GM19324 (cell line): Measurements from ENCODE around the gene OGFOD2.

Experiments used
- ATAC-seq: cut with Tn5 transposase; IDR thresholded peaks from one replicate; pipeline ENCODE4 v1.9.1; 2021; ENCODE audit warnings: mild to moderate bottlenecking, moderate library complexity; ENCODE audit not compliant: unreplicated experiment, low FRiP score

The OGFOD2 gene

DNA sequence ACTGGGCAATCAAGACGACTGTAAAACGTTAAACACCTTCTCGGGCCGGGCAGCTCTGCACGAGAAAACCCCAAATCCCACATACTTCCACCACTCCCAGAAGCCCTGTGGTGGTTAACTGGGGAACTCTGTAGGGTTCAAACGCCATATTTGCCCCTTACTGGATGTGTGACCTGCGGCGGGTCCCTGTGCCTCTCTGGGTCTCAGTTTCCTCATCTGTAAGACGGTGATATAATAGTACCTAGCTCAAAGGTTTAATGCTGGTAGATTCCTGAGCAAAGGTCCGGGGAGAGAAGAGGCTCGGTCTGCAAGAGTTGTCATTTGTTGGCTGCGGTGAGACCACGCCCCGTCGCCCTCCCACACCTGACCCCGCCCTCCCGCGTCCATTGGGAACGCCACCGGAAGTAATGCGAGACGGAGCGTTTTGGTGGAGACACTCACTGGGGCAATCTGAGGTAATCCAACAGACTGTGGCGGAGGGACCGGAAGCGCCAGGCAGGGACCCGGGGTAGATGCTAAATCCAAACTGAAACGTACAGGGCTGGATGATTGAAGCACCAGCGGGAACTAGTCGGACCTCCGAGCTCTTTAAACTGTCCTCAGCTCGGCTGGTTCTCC, 661 bp upstream of the OGFOD2 start:
- peak; percentile 85 for ATAC-seq

DNA sequence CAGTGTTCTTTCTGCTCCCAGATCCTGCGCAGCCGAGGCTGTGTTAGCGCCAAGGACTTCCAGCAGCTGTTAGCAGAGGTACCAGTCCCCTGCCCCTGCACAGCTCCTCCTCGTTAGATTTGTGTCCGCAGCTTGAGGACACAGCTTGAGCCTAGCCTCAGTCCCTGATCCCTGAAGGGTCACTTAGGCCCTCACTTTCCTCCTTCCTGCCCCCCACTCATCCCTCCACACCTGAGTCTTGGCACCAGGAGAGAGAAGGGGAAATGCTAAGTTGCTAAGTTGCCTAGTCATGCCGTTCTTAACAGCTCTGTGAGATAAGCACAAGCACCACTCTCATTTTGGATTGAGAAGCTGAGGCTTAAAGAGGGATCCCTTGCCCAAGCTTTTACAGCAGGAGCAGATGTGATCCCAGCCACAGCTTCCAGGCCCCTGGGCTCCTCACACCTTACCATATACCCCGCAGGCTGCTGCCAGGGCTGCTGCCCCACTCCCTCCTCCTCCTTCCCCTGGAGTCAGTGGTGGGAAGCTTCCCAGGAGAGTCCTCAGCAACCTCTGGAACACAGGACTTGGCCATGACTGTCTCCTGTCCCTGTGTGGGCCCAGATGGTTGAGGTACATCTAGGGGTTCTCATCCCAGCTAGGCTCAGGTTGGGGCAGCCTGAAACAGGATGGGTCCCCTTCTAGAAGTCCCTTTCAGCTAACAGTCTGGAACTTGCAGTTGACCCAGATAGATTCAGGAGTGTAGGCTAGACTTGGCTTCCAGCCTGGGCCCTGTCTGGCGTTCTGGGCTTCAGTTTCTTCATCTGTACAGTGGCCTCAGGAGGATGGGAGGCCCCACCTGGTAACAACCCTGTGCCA, 975 bp downstream of the OGFOD2 start:
- no peak for ATAC-seq

DNA sequence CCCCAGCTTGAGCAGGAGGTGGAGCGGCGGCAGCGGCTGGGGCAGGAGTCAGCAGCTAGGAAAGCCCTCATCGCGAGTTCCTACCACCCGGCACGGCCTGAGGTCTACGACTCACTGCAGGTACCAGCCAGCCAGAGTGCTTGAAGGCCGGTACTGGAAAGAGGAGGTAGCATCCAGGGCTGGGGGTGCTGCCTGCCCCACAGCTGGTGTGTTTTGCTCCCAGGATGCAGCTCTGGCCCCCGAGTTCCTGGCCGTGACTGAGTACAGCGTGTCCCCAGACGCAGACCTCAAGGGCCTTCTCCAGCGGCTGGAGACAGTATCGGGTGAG, 1.6 kb downstream of the OGFOD2 start:
- no peak for ATAC-seq

DNA sequence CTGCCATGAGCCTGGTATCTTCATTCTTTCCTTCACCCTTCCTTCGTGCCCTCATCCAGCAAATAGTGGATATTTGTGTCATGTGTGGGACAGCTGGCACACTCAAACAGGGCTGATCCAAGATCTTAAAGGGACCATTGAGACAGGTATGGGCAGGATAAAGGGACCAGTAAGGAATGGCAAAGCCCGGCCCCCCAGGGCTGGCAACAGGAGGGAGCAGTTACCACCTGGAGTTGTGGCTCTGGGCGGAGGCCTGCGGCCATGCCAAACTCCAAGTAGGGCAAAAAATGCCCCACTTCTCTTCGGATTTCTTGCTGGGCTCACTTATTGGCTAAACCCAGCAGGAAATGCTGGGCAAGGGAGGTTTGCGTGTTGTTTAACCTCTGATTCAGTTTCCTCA, 2.1 kb downstream of the OGFOD2 start:
- no peak for ATAC-seq

DNA sequence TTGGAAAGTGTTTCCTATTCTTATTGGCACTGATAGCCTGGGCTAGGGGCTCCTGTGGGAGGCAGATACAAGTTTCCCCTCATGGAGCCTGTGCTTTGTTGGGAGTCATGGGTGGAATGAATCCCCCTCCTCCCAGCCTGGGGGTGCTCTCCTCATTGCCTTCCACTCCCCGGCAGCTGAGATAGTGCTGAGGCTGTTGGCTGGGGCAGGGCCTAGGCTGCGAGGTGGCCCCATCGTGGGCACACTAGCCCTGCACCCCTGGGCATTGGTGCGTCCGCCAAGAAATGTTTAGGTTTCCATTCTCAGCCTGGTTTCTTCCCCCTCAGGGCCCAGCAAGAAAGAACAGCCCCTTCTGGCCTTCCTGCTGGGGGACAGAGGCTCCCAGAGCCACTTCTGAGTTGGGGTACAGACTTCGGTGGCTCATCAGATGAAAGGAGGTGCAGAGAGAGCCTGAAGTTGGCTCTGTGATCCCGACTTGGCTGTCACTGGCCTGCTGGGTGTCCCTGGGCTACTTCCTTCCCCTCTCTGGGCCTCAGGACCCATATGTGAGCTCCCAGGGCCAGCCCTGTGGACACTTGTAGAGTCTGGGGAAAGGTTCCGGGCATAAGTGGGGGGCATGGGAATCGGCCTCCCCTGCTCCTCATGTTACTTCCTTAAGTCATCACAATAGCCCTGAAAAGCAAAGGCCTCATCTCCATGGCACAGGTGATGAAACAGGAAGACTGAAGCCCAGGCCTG, 2.8 kb downstream of the OGFOD2 start:
- ATAC-seq = no peak

DNA sequence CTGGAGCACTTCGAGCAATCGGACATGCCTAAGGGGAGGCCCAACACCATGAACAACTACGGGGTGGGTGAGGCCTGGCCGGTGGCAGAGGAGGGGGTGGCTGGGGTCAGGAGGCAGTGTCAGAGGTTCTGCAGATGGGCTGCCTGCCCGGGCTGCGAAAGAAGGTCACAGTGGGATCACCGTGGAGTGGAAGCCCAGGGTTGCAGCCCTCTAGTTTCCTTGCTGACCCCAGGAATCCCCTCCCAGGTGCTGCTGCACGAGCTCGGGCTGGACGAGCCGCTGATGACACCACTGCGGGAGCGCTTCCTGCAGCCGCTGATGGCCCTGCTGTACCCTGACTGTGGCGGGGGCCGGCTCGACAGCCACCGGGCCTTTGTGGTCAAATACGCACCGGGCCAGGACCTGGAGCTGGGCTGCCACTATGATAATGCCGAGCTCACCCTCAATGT, 3.5 kb downstream of the OGFOD2 start:
- ATAC-seq = no peak

DNA sequence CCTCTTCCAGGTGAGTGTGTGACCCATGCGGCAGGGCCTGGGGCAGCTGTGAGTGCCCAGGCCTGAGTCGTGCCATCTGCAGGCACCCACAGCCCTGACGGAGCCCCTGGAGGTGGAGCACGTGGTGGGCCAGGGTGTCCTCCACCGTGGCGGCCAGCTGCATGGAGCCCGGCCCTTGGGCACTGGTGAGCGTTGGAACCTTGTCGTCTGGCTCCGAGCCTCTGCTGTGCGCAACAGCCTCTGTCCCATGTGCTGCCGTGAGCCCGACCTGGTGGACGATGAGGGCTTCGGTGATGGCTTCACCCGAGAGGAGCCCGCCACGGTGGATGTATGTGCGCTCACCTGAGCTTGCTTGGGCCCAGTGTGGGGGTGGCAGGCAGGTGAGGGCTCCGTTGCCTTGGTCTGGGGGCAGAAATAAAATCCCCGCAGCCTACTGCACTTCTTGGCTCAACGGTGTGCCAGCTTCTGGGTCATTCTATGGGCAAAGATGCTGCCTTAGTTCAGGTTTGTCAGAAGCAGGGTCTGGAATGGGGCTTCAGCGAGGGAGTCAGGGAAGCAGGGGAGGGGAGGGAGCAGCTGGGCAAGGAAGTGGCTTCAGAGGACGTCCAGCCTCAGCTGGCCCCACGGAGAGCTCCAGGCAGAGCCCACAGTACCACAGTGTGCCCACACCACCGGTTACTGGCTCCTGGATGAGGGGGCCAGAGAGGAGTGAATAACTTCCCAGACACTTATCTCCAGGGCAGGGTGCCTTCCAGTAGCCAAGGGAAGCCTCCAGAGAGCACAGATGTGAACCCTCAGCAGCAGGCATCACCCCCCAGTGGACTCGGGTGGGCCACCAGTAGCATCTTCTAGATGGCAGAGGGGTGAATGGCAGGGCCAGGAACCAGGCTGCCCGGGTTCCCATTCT, 4.2 kb downstream of the OGFOD2 start:
- no peak for ATAC-seq

DNA sequence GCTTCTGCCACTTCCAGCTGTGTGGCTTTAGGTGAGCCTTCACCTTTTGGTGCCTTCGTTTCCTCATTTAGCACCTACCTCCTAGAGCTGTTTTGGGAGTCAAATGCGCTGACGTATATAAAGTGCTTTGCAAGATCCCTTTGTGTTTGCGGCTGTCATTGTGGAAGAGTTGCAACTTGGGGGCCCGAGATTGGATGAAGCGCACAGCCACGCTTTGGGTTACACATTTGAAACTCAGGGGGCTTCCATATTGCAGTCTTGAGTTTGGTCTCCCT, 4.8 kb downstream of the OGFOD2 start:
- ATAC-seq = no peak

DNA sequence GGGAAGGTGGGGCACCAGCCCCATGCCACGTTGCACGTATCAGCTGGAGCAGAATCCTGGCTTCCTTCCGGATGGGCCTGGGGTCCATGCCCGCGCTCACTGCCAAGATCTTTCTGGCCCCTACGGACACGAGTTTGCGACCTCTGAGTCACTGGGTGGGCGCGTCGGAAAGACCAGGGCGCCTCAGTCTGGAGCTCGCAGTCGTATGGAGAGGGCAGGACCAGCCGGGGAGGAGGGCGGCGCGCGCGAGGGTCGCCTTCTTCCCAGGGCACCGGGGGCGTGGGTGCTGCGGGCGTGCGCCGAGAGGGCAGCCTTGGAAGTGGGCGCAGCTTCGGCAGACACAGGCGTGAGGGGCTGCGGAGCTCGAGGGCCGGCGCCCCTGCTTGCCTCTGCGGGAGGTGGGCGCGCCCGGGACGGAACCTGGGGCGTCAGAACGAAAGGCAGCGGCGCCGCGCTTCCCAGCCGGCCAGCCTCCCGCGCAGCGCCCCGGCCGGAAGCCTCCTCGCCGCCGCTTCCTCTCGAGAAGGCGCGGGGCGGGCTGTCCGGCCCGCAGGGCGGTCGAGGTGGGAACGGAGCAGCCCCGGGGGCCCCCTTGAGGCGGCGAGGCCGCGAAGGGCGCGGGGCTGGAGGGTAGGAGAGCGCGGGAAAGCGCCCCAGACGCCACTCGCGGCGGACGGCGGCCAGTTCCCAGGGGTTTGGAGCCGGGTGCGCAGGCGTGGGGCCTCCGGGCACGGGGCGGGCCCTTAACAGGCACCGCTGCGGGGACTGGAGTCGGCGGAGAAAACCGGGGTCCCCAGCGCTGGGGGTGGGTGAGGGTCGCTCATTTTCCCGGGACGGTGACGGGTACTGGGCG, 5.4 kb downstream of the OGFOD2 start, which contains the start of gene ARL6IP4:
ARL6IP4 (plus strand) TSS at position 499 of the 853 bp plus-strand sequence. CDS start 459 bp downstream, outside the sequence.
- peak; percentile 69 for ATAC-seq

DNA sequence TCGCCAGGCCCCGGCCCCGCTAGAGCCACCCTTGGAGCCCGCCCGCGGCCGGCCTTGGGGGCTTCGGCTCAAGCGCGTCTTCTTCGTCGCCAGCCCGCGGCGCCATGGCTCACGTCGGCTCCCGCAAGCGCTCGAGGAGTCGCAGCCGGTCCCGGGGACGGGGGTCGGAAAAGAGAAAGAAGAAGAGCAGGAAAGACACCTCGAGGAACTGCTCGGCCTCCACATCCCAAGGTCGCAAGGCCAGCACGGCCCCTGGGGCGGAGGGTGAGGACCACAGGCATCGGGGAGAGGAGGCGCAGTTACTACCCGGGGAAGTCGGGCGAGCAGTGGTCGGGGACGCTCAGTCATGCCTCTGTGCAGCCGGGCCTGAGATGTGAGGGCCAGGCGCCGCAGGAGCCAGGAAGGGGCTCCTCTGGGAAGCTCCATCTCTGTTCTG, 6.0 kb downstream of the OGFOD2 start:
- no peak for ATAC-seq

DNA sequence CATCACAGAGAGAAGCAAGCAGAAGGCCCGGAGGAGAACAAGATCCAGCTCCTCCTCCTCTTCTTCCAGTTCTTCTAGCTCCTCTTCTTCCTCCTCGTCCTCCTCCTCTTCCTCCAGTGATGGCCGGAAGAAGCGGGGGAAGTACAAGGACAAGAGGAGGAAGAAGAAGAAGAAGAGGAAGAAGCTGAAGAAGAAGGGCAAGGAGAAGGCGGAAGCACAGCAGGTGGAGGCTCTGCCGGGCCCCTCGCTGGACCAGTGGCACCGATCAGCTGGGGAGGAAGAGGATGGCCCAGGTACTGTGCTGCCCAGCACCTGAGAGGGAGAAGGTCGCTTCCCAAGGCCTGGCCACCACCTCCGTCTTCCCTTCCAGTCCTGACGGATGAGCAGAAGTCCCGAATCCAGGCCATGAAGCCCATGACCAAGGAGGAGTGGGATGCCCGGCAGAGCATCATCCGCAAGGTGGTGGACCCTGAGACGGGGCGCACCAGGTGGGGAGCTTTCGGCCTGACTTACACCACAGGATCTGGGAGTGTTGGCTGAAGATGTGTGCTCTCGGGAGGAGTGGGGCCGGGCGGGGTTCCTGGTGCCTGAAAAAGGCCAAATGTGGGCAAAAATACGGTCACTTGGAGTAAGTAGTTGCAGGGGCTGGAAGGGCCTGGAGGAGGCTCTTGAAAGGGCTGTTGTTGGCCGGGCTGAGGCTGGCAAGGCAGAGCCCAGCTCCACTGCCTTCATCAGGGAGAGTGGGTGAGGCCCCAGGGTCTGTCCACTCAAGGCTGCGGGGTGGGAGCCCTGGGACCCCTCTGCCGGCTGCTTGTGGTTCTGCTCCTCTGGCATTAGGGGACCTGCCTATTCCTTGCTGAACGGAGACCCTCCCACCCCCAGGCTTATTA, 6.8 kb downstream of the OGFOD2 start:
- ATAC-seq = no peak

DNA sequence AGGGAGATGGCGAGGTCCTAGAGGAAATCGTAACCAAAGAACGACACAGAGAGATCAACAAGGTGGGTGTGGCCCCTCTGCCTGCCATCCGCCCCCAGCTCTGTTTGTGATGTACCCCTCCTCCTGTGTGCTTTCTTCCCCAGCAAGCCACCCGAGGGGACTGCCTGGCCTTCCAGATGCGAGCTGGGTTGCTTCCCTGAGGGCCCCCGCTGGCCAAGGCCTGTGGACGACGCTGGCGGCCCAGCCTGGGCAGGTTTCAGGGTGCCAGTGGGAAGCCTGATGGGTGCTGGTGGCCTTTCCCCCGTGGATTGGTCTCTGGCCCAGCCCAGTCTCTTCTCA, 7.4 kb downstream of the OGFOD2 start:
- ATAC-seq = no peak

DNA sequence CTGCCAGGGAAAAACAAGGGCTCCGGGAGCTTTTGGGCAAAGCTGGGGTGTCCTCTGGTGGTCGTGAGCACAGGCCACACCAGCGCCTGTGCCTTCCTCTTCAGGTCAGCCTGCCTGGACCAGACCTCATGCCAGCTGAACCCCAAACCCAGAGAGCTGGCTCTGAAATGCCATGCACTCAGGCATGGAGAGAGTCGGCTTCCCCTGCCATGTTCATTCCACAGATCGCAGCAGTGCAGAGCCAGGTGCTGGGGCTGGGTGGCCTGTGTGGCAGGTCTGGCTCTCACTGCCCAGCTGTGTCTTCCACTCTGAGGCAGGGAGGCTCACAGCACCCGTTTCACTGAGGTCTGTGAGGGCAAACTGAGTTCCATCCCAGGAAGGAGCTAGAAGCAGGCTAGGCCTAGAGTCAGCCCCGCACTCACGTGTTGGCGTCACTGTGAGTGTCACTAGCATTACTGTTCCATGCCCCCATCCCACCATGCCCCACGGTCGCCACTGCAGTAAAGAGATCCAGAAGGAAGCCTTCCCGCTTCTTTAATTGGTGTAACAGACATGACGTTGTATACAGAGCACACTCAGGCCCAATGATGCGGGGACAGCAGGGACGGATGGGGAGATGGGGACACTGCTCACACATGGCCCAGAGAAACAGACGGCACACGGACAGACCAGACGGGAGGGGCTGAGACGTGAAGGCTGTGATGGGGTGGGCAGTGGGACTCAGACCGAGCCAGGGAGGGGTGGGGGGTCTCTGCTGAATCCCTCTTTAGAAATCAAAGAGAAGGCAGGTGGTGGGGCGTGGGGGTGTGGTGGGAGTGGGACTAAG, 8.1 kb downstream of the OGFOD2 start:
- ATAC-seq = no peak

DNA sequence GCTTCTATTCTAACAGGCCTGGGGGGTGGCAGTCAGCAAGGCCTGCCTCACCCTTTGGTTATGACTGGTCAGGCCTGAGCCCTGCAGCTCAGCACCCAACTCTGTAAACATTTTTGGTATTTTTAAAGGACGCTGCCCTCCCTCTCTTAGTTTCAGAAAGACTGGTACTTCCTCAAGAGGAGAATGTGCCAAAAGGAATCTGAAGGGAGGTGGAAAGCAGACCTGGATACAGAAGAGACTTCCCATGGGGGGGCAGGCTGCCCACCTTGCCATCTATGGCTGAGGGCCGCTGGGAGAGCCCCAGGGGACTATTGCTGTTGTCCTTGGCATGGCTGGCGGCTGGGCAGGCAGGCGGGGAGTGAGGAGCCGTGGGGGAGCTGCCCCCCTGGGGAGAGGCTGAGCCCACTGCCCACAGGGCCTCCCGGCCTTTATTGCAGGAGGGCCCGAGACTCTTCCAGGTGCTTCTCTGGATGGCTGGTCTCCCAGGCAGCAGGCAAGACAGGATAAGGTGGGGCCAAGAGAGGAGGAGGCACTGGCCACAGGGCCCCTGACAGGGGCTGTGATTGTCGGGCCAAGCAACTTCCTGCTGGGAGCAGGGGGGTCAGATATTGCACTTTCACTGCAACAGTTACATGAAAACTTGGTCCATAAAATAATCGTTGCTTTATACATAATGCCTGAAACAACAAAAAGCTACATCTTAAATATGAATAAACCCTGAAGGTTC, 8.9 kb downstream of the OGFOD2 start:
- ATAC-seq = no peak

DNA sequence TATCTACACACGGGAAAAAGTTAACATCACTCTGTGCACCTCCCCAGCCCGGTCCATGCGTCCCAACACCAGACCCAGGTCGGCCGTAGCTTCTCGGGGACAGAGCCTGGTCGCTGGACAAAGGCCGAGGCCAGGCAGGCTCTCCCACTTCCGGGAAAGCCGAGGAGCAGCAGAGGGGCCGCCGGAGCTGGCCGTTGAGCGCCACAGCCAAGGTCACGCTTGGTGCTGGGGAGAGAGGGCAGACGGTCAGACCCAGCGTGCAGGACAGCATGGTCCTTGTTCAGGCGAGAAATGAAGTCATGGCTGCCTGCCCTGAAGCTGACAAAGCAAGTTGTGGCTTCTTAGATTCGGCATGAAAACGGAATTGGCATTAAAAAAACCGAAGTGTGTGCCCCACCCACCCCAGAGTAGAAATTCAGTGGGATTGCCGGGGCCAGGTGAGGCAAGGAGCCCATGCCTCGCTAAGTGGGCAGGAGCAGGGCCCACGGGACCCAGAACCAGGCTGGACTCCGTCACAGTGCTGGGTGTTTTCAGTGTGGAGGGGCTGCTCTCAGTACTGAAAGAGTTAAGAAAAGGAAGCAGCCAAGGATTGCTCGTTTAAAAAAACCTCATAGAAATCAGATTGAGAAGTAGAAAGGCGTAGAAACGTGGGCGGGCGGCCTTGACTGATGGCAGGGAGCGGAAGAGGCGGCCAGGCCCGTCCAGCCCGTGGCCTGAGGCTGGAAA, 9.7 kb downstream of the OGFOD2 start:
- ATAC-seq = no peak

DNA sequence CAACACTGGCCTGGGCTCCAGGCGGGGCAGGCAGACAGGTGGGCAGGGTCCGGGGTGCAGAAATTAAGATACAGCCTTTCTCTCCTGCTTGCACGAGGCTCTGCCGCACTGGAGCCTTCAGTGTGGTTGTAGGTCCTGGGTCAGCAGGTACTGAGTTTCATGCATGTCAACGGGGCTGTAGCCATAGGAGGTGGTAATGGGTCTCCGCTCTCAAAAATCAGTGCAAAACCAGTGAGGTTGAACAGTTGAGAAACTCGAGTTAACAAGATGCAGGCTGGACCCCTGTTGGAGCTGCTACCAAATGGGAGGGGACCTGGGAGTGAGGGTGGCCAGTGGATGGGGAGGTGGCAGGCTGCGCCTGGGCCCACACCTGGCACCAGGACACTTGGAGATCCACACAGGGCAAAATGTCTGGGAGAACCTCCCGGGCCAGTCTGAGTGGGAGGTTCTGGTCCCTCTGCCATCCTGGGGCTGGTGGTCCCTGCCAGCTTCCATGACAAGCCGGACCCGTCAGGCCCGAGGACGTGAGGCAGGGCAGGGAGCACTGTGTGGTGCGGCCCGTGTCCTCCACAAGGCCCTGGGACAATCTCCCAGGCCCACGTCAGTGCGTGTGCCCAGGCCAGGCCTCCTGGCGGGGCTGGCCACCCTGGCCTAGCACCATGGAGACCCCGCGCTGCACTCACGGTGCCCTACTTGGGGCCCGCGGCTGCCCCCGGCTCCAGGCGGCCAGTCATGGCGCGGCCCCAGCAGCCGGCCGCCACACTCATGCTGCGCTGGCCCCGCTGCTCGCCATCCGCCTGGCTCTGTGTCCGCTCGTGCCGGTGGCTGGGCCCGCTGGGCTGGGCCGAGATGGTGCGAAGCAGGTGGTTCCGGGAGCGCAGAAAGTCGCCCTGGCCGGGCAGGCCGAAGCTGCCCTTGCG, 10.6 kb downstream of the OGFOD2 start:
- ATAC-seq = no peak
